ENCODE measurements around the gene MANEA.

Gene MANEA

GRCh38 chr6:95587989-95588388 is 10.7 kb downstream of the MANEA start:
- no peak for DNase-seq (ENCODE audit: low read depth in 2 of 2)

DNA sequence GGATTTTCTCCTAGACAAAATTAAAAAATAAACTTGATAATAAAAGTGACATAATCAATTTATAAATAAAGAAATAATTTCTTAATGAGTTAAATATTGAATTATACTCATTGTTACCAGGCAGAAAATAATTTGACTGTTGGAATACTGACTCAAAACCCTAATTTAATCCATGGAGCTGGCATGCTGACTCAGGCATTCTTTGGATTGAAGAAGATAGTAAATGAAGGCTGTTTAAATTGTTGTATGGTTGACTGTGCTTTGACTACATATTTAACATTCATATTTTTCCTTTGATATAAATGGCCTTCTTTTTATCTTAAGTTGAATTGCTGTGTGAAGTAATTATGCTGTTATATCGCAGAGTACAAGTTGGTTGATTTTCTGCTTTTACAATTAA is 11.7 kb downstream of the MANEA start:
- no peak for DNase-seq (ENCODE audit: low read depth in 2 of 2)

- DNase-seq (ENCODE audit: low read depth in 2 of 2) = no peak
Measured at GRCh38 chr6:95589826-95590570, 12.7 kb downstream of the MANEA start.

GRCh38 chr6:95593025-95593424 is 15.7 kb downstream of the MANEA start:
- DNase-seq (ENCODE audit: low read depth in 2 of 2) = no peak

- no peak for DNase-seq (ENCODE audit: low read depth in 2 of 2)
Measured at GRCh38 chr6:95596021-95596420, 18.7 kb downstream of the MANEA start.

DNA sequence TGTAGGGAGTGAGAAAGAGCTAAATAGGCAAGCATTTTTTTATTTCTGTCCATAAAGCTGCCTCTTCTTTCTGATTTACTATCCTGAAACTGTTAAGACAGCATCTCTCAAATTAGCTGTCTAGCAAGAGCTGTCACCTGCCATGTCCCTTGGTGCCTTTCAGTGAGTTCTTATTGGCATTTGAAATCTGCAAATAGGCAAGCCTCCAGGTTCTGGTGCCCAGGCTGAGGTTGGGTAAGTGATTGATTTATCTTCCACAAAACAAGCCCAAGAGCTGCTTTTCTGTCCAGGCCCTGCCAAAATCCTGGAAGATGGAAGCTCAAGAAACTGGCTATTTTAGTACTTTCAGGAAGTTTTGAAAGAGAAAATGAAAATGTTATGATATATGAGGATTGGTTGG is 22.4 kb downstream of the MANEA start:
- DNase-seq (ENCODE audit: low read depth in 2 of 2) = no peak

DNA sequence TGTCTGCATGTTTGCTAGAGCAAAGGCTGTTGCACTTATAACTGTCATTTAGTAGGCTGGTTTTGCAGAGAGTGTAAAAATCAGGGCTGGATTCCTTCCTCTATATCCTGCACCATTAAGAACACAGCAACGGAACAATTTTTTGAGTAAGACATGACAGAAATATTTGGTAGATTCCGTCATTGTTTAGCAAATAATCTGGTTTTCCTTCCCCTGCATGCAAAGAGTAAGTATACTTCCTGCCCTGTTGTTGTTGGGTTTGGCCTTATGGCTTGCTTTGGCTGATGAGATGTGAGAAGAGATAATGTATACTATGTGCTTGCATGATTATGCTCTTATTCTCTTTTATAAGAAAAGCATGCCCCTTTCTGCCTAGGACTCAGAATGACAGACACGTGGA is 23.8 kb downstream of the MANEA start:
- no peak for DNase-seq (ENCODE audit: low read depth in 2 of 2)

DNA sequence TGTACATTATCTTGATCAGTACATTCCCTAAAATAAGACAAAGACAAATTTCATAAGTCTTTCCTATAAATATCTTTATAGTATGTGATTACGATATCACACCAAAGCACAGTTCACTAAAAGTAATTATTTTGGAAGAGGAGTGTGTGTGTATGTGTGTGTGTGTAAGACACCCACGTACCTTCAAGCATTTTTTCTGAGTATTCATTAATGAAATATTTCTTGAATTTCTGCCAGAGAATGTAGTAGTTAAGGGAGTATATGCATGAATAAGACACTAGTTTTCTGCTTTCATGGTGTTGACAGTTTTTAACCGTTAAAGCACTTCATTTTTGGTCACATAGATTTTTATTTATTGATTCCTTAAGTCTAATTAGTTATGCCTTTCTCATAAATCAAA is 36.8 kb downstream of the MANEA start:
- DNase-seq (ENCODE audit: low read depth in 2 of 2) = no peak

DNA sequence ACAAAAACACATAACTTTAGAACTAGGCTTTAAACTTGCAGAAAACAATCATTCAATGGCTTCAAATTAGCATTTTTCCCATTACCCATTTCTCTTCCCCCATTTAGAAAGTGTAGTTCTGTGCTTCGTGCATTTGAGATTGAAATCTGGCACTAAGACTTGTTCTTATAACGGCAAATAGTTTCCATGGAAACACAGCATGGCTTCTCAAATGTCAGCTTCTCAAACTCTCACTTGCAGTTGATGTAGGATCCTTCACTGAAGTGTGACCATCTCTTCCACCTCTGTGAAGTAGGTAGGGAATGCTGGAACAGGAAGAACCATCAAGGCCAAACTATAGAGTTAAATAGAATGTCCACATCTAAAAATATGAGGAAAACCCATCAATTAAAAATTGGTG is 52.2 kb downstream of the MANEA start:
- DNase-seq (ENCODE audit: low read depth in 2 of 2) = no peak

DNA sequence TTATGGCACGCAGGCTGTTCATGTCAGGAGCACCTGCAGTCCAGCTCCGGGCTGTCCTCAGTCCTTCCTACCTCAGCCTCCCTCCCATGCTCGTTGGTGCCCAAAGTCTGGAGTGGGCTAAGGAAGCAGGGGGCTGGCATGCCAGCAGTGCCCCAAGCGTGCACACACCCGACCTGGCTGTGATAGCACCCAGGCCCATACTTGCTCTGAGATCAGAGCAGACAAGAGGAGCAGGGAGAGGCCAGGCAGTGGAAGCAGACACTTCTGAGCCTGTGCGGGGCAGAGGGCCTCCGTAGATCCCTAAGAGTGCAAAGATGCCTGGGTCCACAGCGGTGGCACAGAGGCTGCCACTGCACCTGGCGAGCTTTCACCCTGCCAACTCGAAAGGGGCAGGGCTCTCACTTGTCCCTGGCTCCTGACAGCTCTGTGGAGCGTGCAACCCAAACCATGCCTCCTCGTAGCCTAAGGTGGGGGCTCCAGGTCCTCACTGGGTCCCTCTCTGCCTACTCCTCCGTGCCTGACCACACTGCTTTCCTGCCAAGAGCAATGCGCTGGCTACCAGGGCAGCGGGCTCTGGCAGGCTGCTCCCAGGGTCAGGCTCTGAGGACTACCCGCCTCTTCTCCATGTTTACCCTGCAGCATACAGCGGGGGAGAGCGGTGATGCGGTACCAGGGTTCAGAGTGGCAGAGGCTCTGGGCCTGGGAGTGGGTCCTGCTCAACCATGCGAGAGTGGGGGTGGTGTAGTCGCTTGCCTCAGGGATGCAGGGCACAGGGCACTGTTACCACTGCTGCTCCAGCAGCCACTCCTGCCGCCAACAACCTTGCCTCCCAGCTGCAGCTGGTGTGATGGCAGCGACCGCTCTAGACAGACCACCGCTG is 59.5 kb downstream of the MANEA start:
- no peak for DNase-seq (ENCODE audit: low read depth in 2 of 2)

- no peak for DNase-seq (ENCODE audit: low read depth in 2 of 2)
Measured at GRCh38 chr6:95648636-95649035, 71.3 kb downstream of the MANEA start.

DNA sequence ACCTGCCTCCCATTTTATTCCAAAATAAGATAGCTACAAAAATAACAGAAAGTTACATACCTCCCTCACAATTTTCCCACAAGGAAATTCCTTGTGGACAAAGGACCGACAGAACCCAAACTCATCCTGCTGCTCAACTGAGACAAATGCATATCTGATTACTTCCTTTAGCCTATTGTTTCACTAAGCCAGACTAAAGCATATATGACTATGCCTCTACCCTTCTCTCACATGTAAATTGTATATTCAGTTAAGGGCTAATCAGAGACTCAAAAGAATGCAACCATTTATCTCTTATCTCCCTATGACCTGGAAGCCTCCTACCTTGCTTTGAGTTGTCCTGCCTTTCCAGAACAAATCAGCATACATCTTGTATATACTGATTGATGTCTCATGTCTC is 72.1 kb downstream of the MANEA start:
- DNase-seq (ENCODE audit: low read depth in 2 of 2) = no peak

- no peak for DNase-seq (ENCODE audit: low read depth in 2 of 2)
Measured at GRCh38 chr6:95654176-95654575, 76.8 kb downstream of the MANEA start.

- DNase-seq (ENCODE audit: low read depth in 2 of 2) = no peak
Measured at GRCh38 chr6:95658886-95659285, 81.6 kb downstream of the MANEA start.
